GM19238 (cell line): Measurements from ENCODE around the gene NCOA1.
"Not testable (repeated sequence)": the region's sequence is repeated elsewhere in the genome, so short reads cannot be mapped to it uniquely, and the experiment has no call there.

Experiments used
- DNase-seq: peaks from one replicate; pipeline ENCODE4 v3.0.0; 2011; ENCODE audit warnings: low spot score; ENCODE audit not compliant: insufficient read length

NCOA1 gene

GRCh38 chr2:24533574-24533973 is 42.5 kb downstream of the NCOA1 start:
- DNase-seq = not testable (repeated sequence)

GRCh38 chr2:24538720-24539119 is 47.7 kb downstream of the NCOA1 start:
- no peak for DNase-seq

- DNase-seq = no peak
Measured at GRCh38 chr2:24539258-24539657, 48.2 kb downstream of the NCOA1 start.

- no peak for DNase-seq
Measured at GRCh38 chr2:24540011-24540477, 49.0 kb downstream of the NCOA1 start.

GRCh38 chr2:24541621-24542020 is 50.6 kb downstream of the NCOA1 start:
- DNase-seq = no peak

- DNase-seq = no peak
Measured at GRCh38 chr2:24542269-24542872, 51.3 kb downstream of the NCOA1 start.

GRCh38 chr2:24543252-24543651 is 52.2 kb downstream of the NCOA1 start:
- no peak for DNase-seq

- no peak for DNase-seq
Measured at GRCh38 chr2:24544456-24545115, 53.5 kb downstream of the NCOA1 start.

GRCh38 chr2:24546669-24547068 is 55.6 kb downstream of the NCOA1 start:
- DNase-seq = no peak

GRCh38 chr2:24548058-24548457 is 57.0 kb downstream of the NCOA1 start:
- DNase-seq = no peak

- DNase-seq = not testable (repeated sequence)
Measured at GRCh38 chr2:24550301-24550700, 59.2 kb downstream of the NCOA1 start.

- DNase-seq = no peak
Measured at GRCh38 chr2:24551016-24551415, 60.0 kb downstream of the NCOA1 start.

- no peak for DNase-seq
Measured at GRCh38 chr2:24552836-24553235, 61.8 kb downstream of the NCOA1 start.

- no peak for DNase-seq
Measured at GRCh38 chr2:24558781-24559472, 67.9 kb downstream of the NCOA1 start.

- DNase-seq = no peak
Measured at GRCh38 chr2:24559473-24560113, 68.5 kb downstream of the NCOA1 start.

- no peak for DNase-seq
Measured at GRCh38 chr2:24565537-24565936, 74.5 kb downstream of the NCOA1 start.

GRCh38 chr2:24566209-24566608 is 75.2 kb downstream of the NCOA1 start:
- DNase-seq = no peak

- no peak for DNase-seq
Measured at GRCh38 chr2:24566630-24567029, 75.6 kb downstream of the NCOA1 start.

GRCh38 chr2:24568551-24568950 is 77.5 kb downstream of the NCOA1 start:
- DNase-seq = no peak

- DNase-seq = not testable (repeated sequence)
Measured at GRCh38 chr2:24569565-24569964, 78.5 kb downstream of the NCOA1 start.

GRCh38 chr2:24570225-24570624 is 79.2 kb downstream of the NCOA1 start:
- DNase-seq = no peak

- no peak for DNase-seq
Measured at GRCh38 chr2:24571828-24572442, 80.9 kb downstream of the NCOA1 start.
